Upper lobe of left lung (tissue), 4 donors: Measurements from ENCODE around the gene C1QTNF12.
A peak's percentile ranks its signal among the peaks of the same experiment; 100 is the strongest.

Source experiments
- CTCF ChIP-seq, 6 experiments: fragments of 450-650 bp in 4 of 6; fragments of 200-600 bp in 2 of 6; sonication (generic) in 2 of 6; IDR thresholded peaks; one replicate each; pipeline ENCODE4 v1.5.1; 2016 to 2019; ENCODE audit warnings: antibody characterized with exemption in 6 of 6
- EP300 ChIP-seq, 4 donors: sonication (generic); formaldehyde crosslinking; IDR thresholded peaks; one replicate each; pipeline ENCODE4 v1.5.1; 2017; ENCODE audit warnings: antibody characterized with exemption in 4 of 4, control low read depth in 2 of 4
- POLR2A ChIP-seq, 4 donors: fragments of 450-650 bp; IDR thresholded peaks; one replicate each; pipeline ENCODE4 v1.5.1; 2016 to 2017; ENCODE audit warnings: antibody characterized with exemption in 4 of 4, mild to moderate bottlenecking in 2 of 4

DNA sequence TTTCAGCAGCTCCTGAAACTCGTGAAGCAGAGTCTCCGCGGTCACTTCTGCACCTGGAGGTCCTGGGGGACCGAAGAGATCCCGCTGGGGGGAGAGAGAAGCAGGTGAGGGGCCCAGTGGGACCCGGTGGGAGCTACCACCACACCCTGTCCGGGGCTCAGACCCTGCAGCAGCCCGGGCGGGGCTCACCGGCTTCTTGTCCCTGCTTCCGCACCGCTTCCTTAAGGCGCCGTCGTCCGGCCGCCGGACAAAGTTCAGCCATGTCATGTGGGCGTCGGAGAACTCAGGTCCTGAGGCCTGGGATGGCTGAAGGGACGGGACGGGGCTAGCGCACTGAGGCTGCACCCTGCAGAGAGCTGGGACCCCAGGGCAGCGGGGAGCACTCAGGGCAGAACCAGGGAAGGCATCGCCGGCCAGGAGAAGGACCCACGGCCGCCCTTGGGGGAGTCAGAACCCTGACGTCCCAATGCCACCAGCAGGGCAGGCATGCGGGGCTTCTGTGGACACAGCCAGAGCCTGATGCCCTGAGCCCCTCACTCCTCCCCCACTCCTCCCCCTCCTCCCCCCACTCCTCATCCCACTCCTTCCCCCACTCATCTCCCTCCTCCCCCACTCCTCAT, 2.2 kb downstream of the C1QTNF12 start:
- TF ChIP-seq CTCF (IDR thresholded peaks at IDR 0.05) (peak in 1 of 6 experiments; percentile 7), EP300 (IDR thresholded peaks at IDR 0.05) (no peak), POLR2A (IDR thresholded peaks at IDR 0.05) (no peak)
